Chondrocyte (in vitro differentiated cells): ENCODE results near the gene RBM34. TPM values are rescaled to one million over a fixed set of nuclear protein-coding genes. Genes with fewer than 3 reads are reported as not detected.
"Not testable (repeated sequence)": the region's sequence is repeated elsewhere in the genome, so short reads cannot be mapped to it uniquely, and the experiment has no call there.

ENCODE experiments used
- DNase-seq: peaks from one replicate; pipeline ENCODE4 v3.0.0; 2021; ENCODE audit warnings: mixed read lengths, low spot score
- H3K27ac Mint-ChIP-seq: one replicate; pipeline ENCODE4 v1.8.0; 2021; ENCODE audit warnings: mild to moderate bottlenecking, moderate library complexity, mixed read lengths; ENCODE audit not compliant: unreplicated experiment
- H3K27me3 Mint-ChIP-seq: 2 replicates; pipeline ENCODE4 v1.8.0; 2021; ENCODE audit warnings: low read depth, mixed read lengths
- H3K36me3 Mint-ChIP-seq: 2 replicates; pipeline ENCODE4 v1.8.0; 2021; ENCODE audit warnings: low read depth, mixed read lengths
- H3K4me1 Mint-ChIP-seq: 2 replicates; pipeline ENCODE4 v1.8.0; 2021; ENCODE audit warnings: low read depth, mild to moderate bottlenecking, mixed read lengths
- H3K4me3 Mint-ChIP-seq: one replicate; pipeline ENCODE4 v1.8.0; 2021; ENCODE audit warnings: mild to moderate bottlenecking, moderate library complexity, mixed read lengths; ENCODE audit not compliant: unreplicated experiment
- H3K9me3 Mint-ChIP-seq: 2 replicates; pipeline ENCODE4 v1.8.0; 2021; ENCODE audit warnings: low read depth, mixed read lengths
- total RNA-seq: library from RNA; stranded (reverse); gene quantifications from 3 replicates; pipeline ENCODE4 v1.2.1, GENCODE V29; 2021
- TF ChIP-seq, protein P1 (sequence below): fragments of 200-600 bp; sonication (generic); IDR thresholded peaks from 2 replicates; pipeline ENCODE4 v1.5.0; 2021; ENCODE audit warnings: antibody characterized with exemption, mild to moderate bottlenecking, moderate library complexity

The RBM34 gene
- total RNA-seq, 1 donor from 2014 or later, result 67.6 TPM

DNA sequence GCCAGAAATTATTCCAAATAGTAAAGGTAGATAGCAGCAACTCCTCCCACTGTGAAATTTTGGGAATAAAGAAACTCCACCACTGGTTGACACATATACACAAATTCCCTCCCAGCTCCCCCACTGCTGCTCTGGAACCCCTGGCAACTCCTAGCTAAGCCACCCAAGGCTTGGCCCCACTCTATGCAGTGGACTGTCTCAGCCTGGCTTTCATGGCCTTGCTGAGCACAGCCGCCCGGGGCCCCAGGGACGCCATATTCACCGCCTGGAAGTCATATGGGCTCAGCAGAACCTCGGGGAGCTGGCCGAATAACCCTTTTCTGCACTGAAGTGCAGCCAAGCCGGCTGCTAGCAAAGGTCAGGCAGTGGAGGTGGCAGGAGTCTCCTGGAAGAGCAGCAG lies 15.4 kb upstream of the RBM34 start:
- DNase-seq, result no peak
- Mint-ChIP-seq H3K27ac (no peak overlapping the region), H3K36me3 (peaks cover 24% of the 10 kb centered on the region), H3K4me3 (no peak overlapping the region), H3K27me3 (no peaks in the 10 kb centered on the region), H3K4me1 (no peaks in the 10 kb centered on the region), H3K9me3 (no peaks in the 10 kb centered on the region)
- TF ChIP-seq, protein P1, sequence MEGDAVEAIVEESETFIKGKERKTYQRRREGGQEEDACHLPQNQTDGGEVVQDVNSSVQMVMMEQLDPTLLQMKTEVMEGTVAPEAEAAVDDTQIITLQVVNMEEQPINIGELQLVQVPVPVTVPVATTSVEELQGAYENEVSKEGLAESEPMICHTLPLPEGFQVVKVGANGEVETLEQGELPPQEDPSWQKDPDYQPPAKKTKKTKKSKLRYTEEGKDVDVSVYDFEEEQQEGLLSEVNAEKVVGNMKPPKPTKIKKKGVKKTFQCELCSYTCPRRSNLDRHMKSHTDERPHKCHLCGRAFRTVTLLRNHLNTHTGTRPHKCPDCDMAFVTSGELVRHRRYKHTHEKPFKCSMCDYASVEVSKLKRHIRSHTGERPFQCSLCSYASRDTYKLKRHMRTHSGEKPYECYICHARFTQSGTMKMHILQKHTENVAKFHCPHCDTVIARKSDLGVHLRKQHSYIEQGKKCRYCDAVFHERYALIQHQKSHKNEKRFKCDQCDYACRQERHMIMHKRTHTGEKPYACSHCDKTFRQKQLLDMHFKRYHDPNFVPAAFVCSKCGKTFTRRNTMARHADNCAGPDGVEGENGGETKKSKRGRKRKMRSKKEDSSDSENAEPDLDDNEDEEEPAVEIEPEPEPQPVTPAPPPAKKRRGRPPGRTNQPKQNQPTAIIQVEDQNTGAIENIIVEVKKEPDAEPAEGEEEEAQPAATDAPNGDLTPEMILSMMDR, result no peak

DNA sequence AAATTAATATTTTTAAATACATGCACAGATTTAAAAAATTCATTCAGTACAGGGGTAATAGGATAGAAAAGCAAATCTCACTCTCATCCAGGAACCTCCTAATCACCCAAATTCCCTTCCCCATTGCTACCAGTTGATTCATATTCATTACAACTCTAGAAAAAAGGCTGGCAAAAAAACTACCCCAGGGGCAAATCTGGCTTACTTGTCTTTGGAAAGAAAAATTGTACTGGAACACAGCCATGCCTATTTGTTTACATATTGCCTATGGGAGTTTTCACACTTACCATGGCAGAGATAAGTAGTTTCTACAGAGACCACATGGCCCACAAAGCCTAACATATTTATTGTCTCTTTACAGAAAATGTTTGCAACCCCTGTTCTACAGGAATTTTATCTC lies 8.9 kb upstream of the RBM34 start:
- no peak for DNase-seq
- TF ChIP-seq, protein P1, result no peak
- Mint-ChIP-seq H3K4me3 (no peak overlapping the region), H3K4me1 (no peaks in the 10 kb centered on the region), H3K36me3 (peaks cover 18% of the 10 kb centered on the region), H3K27me3 (no peaks in the 10 kb centered on the region), H3K9me3 (no peaks in the 10 kb centered on the region), H3K27ac (no peak overlapping the region)

DNA sequence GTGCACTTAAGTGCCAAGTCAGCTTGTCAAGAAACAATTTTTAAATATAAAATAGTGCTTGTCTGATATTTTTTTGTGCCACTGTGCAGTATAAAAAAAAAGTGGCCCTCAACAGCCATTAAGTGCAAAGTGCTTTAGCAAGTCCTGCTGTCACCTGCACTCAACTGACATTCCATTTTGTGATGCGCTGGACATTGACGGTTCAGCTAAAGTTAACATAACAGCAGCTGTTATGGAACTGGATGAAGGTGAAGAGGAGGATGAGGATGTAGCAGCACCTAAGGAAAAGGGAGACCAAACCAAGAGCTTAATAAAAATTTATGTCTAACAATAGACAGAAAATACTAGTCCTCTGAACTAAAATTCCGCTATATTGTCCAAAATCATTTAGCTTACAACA lies 7.3 kb upstream of the RBM34 start:
- Mint-ChIP-seq H3K9me3 (no peaks in the 10 kb centered on the region), H3K4me3 (no peak overlapping the region), H3K4me1 (no peaks in the 10 kb centered on the region), H3K36me3 (peaks cover 10% of the 10 kb centered on the region), H3K27ac (no peak overlapping the region), H3K27me3 (no peaks in the 10 kb centered on the region)
- TF ChIP-seq, protein P1, result no peak
- no peak for DNase-seq

DNA sequence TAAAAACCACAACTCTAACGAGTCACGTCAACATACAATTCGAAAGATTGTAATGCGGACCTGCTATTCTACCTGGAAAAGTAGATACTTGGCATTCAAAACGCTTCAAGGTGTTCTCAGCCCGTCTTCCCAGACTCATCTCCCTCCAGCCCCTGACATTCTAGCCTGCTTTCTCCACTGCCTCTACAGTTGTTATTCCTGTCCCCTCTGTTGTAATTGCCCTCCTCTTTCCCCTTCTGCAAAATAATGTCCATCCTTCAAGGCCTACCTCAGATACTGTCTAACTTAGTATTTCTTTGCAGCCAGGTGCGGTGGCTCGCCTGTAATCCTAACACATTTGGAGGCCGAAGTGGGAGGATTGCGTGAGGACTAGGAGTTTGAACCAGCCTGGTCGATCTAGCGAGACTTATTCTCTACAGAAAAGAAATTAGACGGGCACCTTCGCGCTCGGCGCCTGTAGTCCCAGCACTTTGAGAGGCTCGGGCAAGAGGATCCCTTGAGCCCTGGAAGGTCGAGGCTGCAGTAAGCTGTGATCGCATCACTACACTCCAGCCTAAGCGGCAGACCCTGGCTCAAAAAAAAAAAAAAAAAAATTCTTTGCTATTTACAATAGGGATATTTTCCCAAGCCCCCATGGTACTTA lies 756 bp upstream of the RBM34 start:
- no peak for DNase-seq
- Mint-ChIP-seq H3K4me3 (peak overlapping the region; percentile 97), H3K27ac (peak overlapping the region; percentile 99), H3K4me1 (peaks cover 24% of the 10 kb centered on the region), H3K9me3 (no peaks in the 10 kb centered on the region), H3K27me3 (no peaks in the 10 kb centered on the region), H3K36me3 (no peaks in the 10 kb centered on the region)
- TF ChIP-seq, protein P1, result no peak

DNA sequence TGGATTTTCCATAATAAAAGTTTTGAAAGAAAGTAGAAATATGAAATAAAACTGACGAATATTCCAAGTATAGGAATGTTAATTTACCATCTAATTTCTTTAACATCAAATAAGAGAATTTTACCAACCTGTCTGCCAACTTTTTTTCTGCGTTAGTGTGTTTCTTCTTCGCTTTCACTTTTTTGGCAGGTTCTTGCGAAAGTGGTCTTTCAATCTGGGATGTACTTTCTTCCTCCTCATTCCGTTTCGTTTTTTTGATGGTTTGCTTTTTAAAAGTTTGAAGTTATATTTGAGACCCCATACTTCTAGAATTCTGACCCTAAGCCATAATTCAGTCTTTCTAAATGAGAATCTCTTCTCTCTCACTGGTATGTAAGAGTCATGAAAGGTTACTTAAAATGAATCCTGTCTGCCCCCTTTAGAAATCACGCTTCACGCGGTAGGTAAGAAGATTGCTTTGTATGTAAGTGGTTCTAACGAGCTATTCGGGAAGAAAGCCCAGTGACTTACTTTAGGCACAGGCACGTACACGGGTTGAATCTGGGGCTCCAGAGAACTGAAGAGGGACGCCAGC lies 580 bp downstream of the RBM34 start:
- no peaks in the 10 kb centered on the region for H3K9me3 Mint-ChIP-seq
- DNase-seq, result no peak
- peaks cover 24% of the 10 kb centered on the region for H3K4me1 Mint-ChIP-seq
- H3K27ac Mint-ChIP-seq, result peak overlapping the region; percentile 99
- H3K27me3 Mint-ChIP-seq, result no peaks in the 10 kb centered on the region
- TF ChIP-seq, protein P1, result no peak
- H3K36me3 Mint-ChIP-seq, result no peaks in the 10 kb centered on the region
- peak overlapping the region; percentile 97 for H3K4me3 Mint-ChIP-seq

DNA sequence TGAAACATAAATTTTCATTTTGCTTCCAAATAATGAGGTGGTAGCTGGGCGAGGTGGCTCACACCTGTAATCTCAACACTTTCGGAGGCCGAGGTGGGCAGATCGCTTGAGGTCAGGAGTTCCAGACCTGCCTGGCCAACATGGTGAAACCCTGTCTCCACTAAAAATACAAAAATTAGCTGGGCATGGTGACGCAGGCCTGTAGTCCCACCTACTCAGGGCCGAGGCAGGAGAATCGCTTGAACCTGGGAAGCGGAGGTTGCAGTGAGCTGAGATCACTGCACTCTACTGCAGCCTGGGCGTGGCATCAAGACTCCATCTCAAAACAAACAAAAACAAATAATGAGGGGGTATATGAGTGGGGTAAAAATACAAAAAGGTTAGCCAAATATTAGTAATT lies 1.1 kb downstream of the RBM34 start:
- H3K36me3 Mint-ChIP-seq, H3K9me3 Mint-ChIP-seq, H3K27me3 Mint-ChIP-seq, DNase-seq: not testable (repeated sequence)
- peak overlapping the region; percentile 82 for H3K27ac Mint-ChIP-seq
- peak overlapping the region; percentile 97 for H3K4me3 Mint-ChIP-seq
- peaks cover 24% of the 10 kb centered on the region for H3K4me1 Mint-ChIP-seq

DNA sequence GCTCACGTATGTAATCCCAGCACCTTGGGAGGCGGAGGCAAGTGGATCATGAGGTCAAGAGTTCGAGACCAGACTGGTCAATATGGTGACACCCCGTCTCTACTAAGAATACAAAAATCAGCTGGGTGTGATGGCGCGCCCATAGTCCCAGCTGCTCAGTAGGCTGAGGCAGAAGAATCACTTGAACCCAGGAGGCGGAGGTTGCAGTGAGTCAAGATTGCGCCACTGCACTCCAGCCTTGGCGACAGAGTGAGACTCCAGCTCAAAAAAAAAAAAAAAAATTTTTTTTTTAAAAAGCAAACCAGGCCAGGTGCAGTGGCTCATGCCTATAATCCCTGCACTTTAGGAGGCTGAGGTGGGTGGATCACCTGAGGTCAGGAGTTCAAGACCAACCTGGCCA lies 1.8 kb downstream of the RBM34 start:
- H3K27ac Mint-ChIP-seq, H3K4me3 Mint-ChIP-seq, DNase-seq, H3K27me3 Mint-ChIP-seq, H3K9me3 Mint-ChIP-seq, H3K36me3 Mint-ChIP-seq: not testable (repeated sequence)
- H3K4me1 Mint-ChIP-seq, result peaks cover 24% of the 10 kb centered on the region
